ENCODE results near the gene LRRC1.

Gene LRRC1

GRCh38 chr6:53896196-53896595 lies 101.4 kb downstream of the LRRC1 start:
- no peak for DNase-seq

GRCh38 chr6:53898026-53898795 lies 103.4 kb downstream of the LRRC1 start:
- no peak for DNase-seq

- no peak for DNase-seq
Observed at GRCh38 chr6:53899512-53899911, 104.7 kb downstream of the LRRC1 start.

GRCh38 chr6:53903357-53903756 lies 108.6 kb downstream of the LRRC1 start:
- no peak for DNase-seq

GRCh38 chr6:53906103-53906502 lies 111.3 kb downstream of the LRRC1 start:
- no peak for DNase-seq

- no peak for DNase-seq
Observed at GRCh38 chr6:53906842-53907241, 112.0 kb downstream of the LRRC1 start.

- DNase-seq: no peak
Observed at GRCh38 chr6:53910834-53911233, 116.0 kb downstream of the LRRC1 start.

GRCh38 chr6:53912661-53913060 lies 117.9 kb downstream of the LRRC1 start:
- DNase-seq: no peak

GRCh38 chr6:53913286-53913685 lies 118.5 kb downstream of the LRRC1 start:
- no peak for DNase-seq

GRCh38 chr6:53915026-53915691 lies 120.4 kb downstream of the LRRC1 start:
- DNase-seq: no peak

GRCh38 chr6:53916804-53917463 lies 122.1 kb downstream of the LRRC1 start:
- DNase-seq: no peak

- no peak for DNase-seq
Observed at GRCh38 chr6:53917464-53917842, 122.6 kb downstream of the LRRC1 start.

GRCh38 chr6:53918854-53919510 lies 124.2 kb downstream of the LRRC1 start:
- no peak for DNase-seq

- DNase-seq: no peak
Observed at GRCh38 chr6:53919881-53920360, 125.1 kb downstream of the LRRC1 start.

- DNase-seq: no peak
Observed at GRCh38 chr6:53920881-53921280, 126.1 kb downstream of the LRRC1 start.

GRCh38 chr6:53921639-53922038 lies 126.8 kb downstream of the LRRC1 start:
- DNase-seq: no peak

GRCh38 chr6:53922539-53922981 lies 127.8 kb downstream of the LRRC1 start:
- DNase-seq: no peak

GRCh38 chr6:53924277-53924676 lies 129.5 kb downstream of the LRRC1 start:
- no peak for DNase-seq

- DNase-seq: no peak
Observed at GRCh38 chr6:53924821-53925422, 130.1 kb downstream of the LRRC1 start.

GRCh38 chr6:53925891-53926290 lies 131.1 kb downstream of the LRRC1 start:
- no peak for DNase-seq

GRCh38 chr6:53926505-53926904 lies 131.7 kb downstream of the LRRC1 start:
- no peak for DNase-seq

- no peak for DNase-seq
Observed at GRCh38 chr6:53928641-53929040, 133.8 kb downstream of the LRRC1 start.

Measured in activated CD8-positive, alpha-beta memory T cell treated with anti-CD3 and anti-CD28 coated beads, Interleukin-2, amount 50 U/mL, for 4 hours (primary cell).